Muscle of arm (tissue), 12 donors: ENCODE data around the gene TBX4. TPM values are rescaled to one million over a fixed set of nuclear protein-coding genes. Genes with fewer than 3 reads are reported as not detected.
"Not testable (repeated sequence)": the region's sequence is repeated elsewhere in the genome, so short reads cannot be mapped to it uniquely, and the experiment has no call there.

ENCODE experiments used
- DNase-seq: peaks from one replicate; pipeline ENCODE4 v3.0.0-alpha.2; 2013
- polyA plus RNA-seq, 12 donors: library from polyadenylated mRNA; unstranded; fragments of 120-200 nt; gene quantifications; one replicate each; pipeline ENCODE4 v1.2.1, GENCODE V29; 2013; ENCODE audit not compliant: insufficient read length in 12 of 12

TBX4 gene
- polyA plus RNA-seq, 12 donors, result 3.0 to 42.8 (median 12.8) TPM; not detected in 1

DNA sequence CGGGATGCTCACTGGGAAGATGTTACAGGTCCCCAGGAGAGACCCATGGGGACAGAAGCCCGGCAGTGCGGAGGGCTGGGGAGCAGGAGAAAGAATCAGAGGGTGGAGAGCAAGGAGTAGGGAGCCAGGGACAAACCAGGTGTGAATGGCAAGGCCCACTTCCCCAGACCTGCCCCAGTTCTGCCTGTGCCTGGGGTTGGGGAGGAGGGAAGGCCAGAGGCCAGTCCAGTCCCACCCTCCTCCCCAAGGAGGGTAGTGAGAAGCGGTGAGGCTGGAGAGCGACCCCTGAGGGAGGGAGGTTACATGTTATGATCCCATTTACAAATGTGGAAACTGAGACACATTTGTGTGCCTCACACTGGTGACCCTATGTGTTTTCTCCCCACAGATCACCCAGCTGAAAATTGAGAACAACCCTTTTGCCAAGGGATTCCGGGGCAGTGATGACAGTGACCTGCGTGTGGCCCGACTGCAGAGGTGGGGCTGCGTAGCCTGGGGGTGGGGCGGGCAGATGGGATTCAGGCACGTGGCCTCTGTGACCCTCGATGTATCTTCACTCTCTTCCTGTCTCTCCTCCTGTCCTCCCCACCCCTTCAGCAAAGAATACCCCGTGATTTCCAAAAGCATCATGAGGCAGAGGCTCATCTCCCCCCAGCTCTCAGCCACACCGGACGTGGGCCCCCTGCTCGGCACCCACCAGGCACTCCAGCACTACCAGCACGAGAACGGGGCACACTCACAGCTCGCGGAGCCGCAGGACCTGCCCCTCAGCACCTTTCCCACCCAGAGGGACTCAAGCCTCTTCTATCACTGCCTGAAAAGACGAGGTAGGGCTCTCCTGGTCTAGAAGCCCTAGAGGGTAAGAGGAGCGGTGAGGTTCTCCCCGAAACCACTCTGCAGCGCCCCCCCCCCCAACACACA, 27.5 kb downstream of the TBX4 start:
- DNase-seq, result no peak

GRCh38 chr17:61480414-61480807, 28.2 kb downstream of the TBX4 start:
- DNase-seq, result no peak

DNA sequence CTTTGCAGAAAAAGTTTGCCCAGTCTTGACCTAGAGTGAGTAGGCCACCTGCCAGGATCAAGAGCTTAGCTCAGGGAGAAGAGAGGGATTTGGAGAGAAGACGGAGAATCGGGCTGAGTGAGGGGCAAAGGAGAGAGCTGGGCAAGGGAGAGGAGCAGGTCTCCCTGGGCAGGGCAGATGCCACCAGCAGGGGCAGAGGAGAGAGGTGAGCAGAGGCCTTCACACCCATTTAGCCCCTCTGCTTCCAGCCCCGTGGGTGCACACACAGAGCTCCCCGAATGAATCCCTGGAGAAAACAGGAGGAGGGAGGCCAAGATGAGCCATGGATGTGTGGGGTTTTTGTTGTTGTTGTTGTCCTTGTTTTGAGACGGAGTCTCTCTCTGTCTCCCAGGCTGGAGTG, 29.2 kb downstream of the TBX4 start:
- no peak for DNase-seq

- DNase-seq, result no peak
These were observed 30.2 kb downstream of the TBX4 start for GRCh38 chr17:61482467-61482866.

- no peak for DNase-seq
These were observed 31.5 kb downstream of the TBX4 start for GRCh38 chr17:61483778-61484116.

DNA sequence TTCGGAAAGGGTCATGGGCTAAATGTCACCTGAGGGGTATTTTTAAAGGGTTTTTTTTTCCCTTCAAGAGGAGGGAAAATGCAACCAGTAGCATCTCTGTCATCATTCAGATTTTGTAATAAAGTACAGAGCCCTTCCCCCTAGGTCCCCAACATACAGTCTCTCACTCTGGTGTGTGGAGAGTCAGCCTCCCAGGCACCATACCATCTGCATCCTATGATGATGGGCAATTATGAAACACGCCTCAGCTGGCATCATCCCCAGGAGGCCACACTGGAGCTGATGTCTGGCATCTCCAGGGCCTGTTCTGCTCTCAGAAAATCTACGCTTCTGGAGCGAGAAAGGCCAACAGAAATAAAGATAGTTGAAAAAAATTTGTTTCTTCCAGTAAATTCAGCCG, 32.0 kb downstream of the TBX4 start:
- no peak for DNase-seq

GRCh38 chr17:61485067-61485775, 33.0 kb downstream of the TBX4 start:
- DNase-seq, result no peak

DNA sequence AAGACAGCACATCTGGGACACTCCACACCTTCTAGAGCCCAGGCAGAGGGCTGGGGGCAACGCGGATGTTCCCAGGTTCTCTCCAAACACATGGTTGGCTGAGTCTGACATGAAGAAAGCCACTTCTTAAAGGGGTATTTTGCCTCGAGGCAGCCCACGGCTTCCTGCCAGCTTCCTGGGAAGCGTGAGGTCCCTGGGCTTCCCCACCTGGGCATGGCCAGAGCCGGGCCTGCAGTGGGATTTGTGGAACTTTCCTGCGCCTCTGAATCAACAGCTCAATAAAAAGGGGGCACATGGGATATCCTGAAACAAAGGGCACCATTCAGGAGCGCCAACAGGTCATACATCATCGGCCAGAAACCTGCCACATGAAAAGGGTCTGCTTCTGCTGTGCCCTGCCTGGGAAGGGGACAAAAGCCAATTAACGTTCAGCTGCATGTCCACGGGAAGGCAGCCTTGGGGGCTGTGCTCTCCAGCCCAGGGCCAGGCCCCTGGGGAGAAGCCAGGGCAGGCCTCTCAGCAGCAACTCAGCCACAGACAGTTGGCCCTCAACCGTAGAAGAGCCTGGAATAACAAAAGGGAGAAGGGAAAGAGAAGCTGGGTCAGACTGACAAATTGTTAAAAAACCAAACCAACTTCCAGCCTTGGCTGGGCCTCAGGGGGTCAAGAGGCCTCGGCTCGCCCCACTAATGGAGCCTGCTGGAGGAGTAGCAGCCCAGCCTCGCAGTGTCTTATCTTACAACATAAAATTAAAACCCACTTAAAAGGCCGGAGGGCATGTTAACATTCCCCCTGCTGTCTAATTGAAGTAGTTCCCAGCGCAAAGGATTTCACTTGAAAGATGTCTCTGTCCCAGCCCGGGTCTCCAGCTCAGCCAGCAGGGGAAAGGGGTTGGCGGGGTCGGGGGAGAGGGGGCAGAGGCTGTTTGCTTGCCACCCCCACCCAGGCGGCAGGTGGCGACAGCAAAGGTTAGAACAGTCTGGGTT, 34.2 kb downstream of the TBX4 start:
- no peak for DNase-seq

GRCh38 chr17:61487161-61487988, 35.2 kb downstream of the TBX4 start:
- DNase-seq, result no peak

DNA sequence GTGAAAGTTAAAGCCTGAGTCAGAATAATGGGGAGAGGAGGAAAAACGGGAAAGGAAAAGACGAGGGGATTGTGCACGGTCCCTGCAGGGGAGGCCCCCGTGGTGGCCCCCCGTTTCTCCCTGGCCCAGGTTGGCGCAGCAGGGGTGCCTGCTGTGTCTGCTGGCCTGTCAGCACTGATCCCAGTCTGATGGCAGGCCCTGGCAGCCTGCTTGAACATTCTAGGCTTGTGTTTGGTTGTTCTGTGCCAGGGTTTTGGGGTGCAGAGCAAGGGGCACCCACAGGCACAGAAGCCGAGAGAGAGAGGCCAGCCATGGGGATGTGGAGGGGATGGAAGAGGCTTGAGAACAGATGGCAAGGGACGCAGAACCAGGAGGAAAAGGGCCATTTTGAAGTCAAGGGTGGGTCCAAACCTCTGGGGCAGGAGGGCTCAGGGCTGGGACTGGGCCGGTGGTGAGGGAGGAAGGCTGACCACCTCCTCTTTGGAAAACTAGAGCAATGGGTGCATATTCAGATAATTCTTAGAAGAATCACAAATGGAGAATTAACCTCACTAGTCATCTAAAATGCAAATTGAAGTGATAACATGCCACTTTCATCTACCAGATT, 35.9 kb downstream of the TBX4 start:
- no peak for DNase-seq

GRCh38 chr17:61488878-61489718, 36.9 kb downstream of the TBX4 start:
- DNase-seq, result no peak

GRCh38 chr17:61489719-61490490, 37.7 kb downstream of the TBX4 start:
- no peak for DNase-seq

DNA sequence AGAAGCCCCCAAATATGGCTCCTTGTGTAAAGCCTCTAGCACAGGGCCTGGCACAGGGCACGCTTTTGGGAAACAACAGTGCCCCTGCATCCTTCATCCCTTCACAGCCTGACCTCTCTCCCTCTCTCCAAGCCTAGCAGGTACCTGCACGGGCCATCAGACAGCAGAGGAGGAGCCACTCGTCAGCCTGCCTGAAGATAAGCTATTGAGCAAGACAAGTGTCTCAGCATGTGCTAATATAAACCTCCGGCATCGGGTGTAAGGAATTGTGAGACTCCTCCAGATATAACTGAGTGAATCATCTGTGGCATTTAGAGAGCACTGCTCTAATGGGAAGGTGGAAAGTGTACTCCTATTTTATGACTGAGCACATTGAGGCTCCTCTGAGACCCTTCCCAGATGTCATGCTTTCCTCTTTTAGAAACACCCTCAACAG, 38.3 kb downstream of the TBX4 start:
- DNase-seq, result no peak

DNA sequence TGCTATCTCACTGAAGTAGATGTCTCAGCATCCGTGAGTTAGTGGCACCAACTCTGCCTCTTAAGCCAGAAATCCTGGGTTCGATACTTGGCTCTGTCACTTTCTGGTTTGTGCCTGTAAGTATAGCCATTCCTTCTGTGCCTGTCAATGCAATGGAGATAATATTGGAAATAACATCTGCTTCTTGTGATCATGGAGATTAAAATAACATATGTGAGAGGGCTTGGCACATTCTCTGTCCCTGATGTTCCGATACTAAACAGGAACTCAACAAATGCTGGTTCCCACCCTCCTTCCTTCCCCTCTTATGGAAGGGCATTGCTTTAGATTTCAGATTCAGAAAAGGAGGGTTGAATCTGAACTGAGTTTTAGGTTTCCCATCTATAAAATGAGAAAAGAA, 39.8 kb downstream of the TBX4 start:
- DNase-seq, result no peak

DNA sequence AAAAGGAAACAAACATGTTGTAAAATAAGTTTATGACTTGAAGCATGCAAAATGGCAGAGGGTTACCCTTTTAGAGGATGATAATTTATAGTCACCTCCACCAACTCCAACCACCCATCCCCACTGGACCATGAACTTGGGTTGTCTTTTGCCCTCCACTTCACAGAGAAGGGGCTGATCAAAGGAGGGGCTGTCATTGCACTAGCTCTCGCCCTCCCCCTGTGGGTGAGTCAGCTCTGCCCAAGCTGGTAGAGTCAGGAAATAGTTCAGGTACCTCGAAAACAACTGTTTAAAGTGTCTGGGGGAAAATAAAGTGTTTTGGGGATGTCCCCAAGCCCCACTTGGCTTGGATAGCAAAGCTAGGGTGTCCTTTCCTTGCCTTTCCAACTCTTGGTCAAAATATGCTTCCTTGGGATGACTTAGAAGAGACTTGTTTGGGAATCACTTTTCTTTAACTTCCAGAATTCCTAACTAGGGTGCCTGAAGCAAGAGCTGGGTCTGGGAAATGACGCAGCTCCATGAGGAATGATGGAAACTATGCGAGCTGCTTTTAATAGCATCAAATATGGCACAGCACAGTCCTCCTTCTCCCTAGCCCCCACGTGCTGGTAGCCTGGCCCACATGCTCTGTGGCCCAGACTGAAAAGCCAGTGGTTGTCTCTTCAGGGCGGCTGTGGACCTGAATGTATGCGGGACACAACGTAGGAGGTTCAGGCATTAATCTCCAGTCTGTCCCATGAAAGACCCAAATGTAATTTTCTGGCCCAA, 40.7 kb downstream of the TBX4 start:
- DNase-seq, result no peak

DNA sequence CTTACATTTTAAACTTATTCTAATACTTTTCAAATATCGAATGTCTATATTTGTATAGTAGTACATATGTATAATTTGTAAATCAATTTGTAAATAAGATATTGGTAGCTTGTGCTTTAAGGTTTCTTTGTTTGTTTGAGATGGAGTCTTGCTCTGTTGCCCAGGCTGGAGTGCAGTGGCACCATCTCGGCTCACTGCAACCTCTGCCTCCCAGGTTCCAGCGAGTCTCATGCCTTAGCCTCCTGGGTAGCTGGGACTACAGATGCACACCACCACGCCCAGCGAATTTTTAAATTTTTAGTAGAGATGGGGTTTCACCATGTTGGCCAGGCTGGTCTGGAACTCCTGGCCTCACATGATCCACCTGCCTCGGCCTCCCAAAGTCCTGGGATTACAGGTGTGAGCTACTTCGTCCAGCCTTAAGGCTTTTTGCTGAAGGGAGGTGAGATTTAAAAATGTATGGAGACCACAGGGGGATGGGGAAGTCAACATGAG, 41.7 kb downstream of the TBX4 start:
- not testable (repeated sequence) for DNase-seq

GRCh38 chr17:61494325-61495160, 42.3 kb downstream of the TBX4 start:
- no peak for DNase-seq
